Measurements from ENCODE around the gene ABHD5.
"Not testable (repeated sequence)": the region's sequence is repeated elsewhere in the genome, so short reads cannot be mapped to it uniquely, and the experiment has no call there.

The ABHD5 gene

DNA sequence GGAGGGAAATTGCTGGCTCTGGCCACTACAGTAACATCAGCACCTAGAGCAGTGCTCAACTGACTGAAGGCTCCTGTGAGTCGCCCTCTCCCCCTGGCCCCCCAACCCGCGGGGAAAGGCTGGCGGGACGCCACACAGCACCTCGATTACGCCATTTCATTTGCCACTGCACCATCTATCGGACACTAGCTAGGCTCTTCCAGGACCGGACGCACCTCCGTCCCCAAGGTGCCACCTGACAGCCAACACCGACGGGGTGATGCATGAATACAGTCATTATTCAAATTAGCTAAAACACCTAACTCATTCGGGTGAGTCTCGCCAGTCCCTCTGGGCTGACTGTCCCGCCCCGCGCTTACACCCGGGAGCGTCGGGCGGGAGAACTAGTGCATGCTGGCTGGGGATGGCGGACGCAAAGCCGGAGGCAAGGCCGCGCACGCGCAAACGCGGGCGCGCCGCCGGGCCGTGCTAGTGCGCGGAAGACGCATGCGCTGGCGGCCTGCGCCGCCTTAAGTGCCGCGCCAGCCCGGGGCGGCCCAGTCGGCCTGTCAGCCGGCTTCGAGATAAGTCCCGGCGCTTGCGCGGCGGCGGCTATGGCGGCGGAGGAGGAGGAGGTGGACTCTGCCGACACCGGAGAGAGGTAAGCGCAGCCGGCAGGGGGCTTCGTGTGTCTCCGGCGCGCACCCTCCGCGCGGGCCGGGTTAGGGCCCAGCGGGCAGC is at the start of gene ABHD5:
TSS of gene ABHD5 (plus strand) at position 539 of the 720 bp plus-strand sequence. CDS start at position 594, 55 bp downstream.
- peak; percentile 92 for DNase-seq

DNA sequence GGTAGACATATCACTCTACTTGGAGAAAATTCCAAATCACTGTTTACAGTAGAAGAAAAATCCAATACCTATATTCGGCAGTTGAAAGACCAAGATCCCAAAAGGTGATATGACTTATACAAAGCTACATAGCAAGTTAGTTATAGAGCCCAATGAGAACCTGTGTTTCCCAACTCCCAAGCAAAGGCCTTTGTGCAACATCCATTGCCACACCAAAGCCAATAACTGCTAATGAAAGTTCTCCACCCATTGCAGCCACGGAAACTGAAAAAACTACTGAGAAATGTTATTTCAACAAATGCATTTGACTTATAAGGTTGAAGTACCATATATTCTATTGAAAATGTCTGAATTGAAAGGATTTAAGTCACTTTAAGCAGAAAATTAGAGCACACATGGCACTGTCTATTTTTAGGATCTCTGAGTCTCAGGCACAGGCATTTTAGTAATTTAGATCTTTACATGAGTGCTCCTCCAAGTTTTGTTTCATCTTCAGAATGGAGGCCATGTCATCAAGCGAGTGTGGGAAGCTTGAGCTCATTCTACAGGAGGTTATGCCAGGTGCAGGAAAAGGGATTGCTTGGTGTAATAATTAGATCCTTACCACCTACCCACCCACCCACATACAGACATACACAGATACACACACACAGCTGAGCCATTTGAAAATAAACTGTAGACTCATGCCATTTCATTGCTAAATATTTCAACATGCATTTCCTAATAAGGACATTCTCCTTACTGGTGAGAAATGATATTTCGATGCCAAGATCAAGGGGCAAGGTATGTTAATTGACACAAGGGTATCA is 49.2 kb upstream of the ABHD5 start:
- no peak for DNase-seq

DNA sequence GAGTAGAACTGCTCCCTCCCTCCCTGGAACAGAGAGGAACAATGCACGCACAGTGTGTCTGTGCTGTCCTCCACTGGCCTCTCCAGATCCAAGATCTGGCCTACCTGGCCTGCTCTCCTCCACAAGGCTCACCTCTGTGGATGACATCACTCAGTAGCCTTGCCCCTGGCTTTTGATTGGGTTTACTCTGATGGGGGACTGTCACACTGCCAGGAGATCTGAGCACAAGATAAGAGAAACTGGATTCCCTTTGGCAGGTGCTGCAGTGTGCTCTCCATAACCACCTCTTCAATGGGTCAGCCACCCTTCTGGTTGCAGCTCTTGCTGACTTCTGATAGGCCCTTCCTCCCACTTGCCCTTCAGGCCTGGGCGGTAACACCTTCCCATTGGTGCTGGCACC is 46.3 kb upstream of the ABHD5 start:
- no peak for DNase-seq

- no peak for DNase-seq
These were observed 43.2 kb upstream of the ABHD5 start for GRCh38 chr3:43647331-43648166.

DNA sequence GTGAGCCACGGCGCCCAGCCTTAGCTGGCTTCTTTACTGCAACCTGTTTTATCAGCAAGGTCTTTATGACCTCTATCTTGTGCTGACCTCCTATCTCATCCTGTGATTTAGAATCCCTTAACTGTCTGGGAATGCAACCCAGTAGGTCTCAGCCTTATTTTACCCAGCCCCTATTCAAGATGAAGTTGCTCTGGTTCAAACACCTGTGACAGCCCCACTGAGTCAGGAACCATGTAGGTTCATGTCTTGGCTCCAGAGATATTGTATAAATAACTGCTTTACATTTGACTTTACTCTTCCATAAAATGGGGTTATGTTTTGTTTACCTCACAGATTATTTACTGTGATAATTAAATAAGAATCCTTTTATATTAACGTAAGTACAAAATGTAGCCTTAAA is 41.8 kb upstream of the ABHD5 start:
- no peak for DNase-seq

DNA sequence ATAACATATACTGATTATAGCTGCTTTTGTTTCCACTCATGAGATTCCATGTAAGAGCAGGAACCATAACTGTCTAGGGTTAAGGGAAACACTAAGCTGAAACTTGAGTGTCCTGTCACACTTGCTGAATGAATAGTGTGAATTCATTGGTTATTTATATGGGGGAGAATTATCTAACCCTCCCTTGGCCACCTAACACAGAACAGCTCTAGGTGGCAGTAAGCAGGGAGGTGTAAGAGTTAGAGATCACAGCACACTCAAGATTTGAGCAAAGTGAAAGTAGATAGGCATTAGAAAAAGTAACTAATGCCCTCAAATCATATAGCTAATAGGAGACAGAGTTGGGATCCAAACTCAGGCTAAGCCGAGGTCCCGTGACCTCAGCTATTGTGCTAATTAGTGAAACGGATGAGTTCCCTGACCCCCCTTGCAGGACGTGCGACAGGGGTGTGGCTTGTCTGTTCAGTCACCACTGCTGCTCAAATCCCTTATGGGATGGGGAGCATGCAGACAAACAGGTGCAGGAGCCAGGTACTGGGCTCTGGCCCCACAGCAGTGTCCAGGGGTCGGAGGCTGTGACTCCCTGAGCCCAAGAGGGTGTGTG is 41.3 kb upstream of the ABHD5 start:
- DNase-seq, result no peak

GRCh38 chr3:43650345-43650744 is 40.4 kb upstream of the ABHD5 start:
- no peak for DNase-seq

- DNase-seq, result not testable (repeated sequence)
These were observed 34.3 kb upstream of the ABHD5 start for GRCh38 chr3:43656390-43656789.

DNA sequence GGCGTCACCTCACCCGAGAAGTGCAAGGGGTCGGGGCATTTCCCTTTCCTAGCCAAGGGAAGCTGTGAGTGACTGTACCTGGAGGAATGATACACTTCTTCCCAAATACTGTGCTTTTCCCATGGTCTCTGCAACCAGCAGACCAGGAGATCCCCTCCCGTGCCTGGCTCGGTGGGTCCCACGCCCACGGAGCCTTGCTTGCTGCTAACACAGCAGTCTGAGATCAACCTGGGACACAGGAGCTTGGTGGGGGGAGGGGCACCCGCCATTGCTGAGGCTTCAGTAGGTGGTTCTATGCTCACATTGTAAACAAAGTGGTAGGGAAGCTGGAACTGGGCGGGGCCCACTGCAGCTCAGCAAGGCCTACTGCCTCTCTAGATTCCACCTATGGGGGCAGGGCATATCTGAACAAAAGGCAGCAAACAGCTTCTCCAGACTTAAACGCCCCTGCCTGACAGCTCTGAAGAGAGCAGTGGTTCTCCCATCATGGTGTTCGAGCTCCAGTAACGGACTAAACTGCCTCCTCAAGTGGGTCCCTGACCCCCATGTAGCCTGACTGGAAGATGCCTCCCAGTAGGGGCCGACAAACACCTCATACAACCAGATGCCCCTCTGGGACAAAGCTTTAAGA is 31.4 kb upstream of the ABHD5 start:
- DNase-seq, result no peak

DNA sequence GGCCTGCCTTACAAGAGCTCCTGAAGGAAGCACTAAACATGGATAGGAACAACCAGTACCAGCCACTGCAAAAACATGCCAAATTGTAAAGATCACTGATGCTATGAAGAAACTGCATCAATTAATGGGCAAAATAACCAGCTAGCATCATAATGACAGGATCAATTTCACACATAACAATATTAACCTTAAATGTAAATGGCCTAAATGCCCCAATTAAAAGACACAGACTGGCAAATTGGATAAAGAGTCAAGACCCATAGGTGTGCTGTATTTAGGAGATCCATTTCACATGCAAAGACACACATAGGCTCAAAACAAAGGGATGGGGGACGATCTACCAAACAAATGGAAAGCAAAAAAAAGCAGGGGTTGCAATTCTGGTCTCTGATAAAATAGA is 29.4 kb upstream of the ABHD5 start:
- DNase-seq, result not testable (repeated sequence)

DNA sequence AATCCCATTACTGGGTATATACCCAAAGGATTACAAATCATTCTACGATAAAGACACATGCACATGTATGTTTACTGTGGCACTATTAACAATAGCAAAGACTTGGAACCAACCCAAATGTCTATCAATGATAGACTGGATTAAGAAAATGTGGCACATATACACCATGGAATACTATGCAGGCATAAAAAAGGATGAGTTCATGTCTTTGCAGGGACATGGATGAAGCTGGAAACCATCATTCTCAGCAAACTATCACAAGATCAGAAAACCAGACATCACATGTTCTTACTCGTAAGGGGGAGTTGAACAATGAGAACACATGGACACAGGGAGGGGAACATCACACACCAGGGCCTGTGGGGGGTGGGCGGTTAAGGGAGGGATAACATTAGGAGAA is 25.7 kb upstream of the ABHD5 start:
- not testable (repeated sequence) for DNase-seq

DNA sequence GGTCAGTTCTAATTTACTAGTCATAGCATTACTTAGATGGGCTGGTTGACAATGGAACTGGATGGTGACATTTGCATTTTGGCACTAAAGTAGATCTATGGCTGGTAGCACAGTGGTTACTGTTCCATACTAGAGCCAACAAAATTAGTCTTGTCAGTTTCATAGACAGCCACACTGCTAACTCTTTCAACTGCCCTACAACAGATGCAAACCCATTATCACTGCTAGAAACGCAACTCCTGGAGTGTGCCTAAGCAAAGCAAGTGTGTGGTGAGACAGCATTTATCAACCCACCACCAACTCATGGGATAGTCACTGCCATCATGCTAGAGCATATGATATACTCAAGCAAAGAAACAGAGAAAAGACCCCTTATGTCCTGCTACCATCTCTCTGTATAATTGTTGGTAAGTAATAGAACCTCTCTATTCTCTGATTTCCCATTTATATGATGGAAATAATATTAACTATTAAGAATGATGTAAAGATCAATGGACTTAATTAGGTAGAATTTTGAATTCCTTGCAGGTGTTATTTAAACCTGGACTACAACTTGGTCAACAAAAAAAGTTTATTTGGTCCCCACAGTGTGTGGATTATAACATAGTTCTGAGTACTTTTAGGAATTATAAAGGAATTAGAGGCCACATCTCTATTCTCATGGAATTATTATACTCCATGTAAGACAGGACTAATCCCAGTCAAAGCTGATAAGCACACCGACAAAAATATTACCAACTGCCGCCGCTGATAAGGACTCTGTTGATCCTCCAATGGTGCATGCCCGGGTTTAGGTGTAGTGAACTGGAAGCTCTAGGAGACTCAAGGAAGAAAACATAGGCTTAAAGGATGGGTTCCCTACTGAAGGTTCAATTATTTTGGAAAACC is 19.9 kb upstream of the ABHD5 start:
- no peak for DNase-seq

DNA sequence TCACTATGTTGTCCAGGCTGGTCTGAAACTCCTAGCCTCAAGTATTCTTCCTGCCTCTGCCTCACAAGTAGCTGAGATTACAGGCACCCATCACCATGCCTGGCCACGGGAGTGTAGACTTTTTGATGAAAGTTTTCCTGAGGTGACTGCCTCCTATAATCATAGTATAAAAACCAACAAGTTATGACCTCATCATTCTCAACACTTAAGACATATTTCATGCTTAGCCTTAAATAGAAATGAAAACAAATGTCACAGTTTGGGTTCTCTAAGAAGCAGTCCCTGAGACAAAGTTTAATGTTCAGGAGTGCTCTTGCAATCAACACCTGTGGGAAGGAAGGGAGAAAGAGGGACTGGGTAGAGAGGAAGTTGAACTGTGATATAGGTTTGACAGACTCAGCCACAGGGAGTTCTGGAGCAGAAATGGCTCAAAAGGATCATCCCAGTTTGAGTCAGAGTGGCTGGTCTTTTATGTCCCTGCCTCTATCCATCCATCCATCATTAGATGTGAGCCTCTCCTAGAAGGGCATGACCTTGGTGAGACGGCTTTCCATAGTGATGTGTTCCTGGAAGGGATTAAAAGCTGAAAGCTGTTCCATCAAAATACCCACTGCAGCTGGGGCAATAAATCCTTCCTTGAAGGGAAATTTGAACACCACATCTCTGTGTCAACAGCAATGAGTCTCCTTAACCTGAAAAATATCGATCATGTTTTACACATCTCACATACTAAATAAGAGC is 16.2 kb upstream of the ABHD5 start:
- no peak for DNase-seq

GRCh38 chr3:43675593-43675992 is 15.1 kb upstream of the ABHD5 start:
- no peak for DNase-seq

GRCh38 chr3:43676441-43676840 is 14.3 kb upstream of the ABHD5 start:
- DNase-seq, result no peak

GRCh38 chr3:43678375-43678774 is 12.4 kb upstream of the ABHD5 start:
- not testable (repeated sequence) for DNase-seq

DNA sequence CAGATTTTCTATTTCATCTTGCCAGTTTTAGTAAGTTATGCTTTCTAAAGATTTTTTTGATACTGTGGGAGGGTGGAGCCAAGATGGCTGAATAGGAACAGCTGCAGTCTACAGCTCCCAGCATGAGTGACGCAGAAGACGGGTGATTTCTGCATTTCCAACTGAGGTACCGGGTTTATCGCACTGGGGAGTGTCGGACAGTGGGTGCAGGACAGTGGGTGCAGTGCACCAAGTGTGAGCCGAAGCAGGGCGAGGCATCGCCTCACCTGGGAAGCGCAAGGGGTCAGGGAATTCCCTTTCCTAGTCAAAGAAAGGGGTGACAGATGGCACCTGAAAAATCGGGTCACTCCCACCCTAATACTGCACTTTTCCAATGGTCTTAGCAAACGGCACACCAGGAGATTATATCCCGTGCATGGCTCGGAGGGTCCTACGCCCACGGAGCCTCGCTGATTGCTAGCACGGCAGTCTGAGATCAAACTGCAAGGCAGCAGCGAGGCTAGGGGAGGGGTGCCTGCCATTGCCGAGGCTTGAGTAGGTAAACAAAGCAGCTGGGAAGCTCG is 11.8 kb upstream of the ABHD5 start:
- not testable (repeated sequence) for DNase-seq

GRCh38 chr3:43680857-43681256 is 9.9 kb upstream of the ABHD5 start:
- not testable (repeated sequence) for DNase-seq

GRCh38 chr3:43684944-43685343 is 5.8 kb upstream of the ABHD5 start:
- DNase-seq, result no peak

- no peak for DNase-seq
These were observed 4.8 kb upstream of the ABHD5 start for GRCh38 chr3:43685921-43686320.

All from NCI-H345 (cell line).